HCT116 (cell line): ENCODE data around the gene EIF4E1B. TPM values are rescaled to one million over a fixed set of nuclear protein-coding genes. Genes with fewer than 3 reads are reported as not detected.

Experiments used
- ATAC-seq: fragments of 200-7000 bp; cut with Tn5 transposase; 2 replicates; pipeline ENCODE4 v1.9.1; 2020; ENCODE audit warnings: mild to moderate bottlenecking, moderate library complexity
- BruUV-seq: library from RNA; stranded (reverse); fragments of 400-500 nt; replicated peaks from 2 replicates; lab custom pipeline; 2021; lab: Mats Ljungman, UMichigan
- CTCF ChIA-PET: fragments of 300-600 bp; sonication (Branson Sonifier 250); formaldehyde crosslinking; loops from one replicate; lab custom pipeline; 2021; ENCODE audit warnings: antibody characterized with exemption; lab: Charles Lee
- POLR2A ChIA-PET: fragments of 300-600, 350-600 bp; sonication (Branson Sonifier 250); formaldehyde crosslinking; loops from one replicate; lab custom pipeline; 2021; ENCODE audit warnings: antibody characterized with exemption; lab: Charles Lee
- RAD21 ChIA-PET, 2 experiments: fragments of 300-600 bp; sonication (Branson Sonifier 250); formaldehyde crosslinking; loops; one replicate each; lab custom pipeline; 2023; ENCODE audit warnings: low total read pairs in 2 of 2; ENCODE audit not compliant: uncharacterized antibody in 2 of 2, unreplicated experiment in 2 of 2, low non-redundant PET in 1 of 2; lab: Charles Lee
- DNase-seq: peaks from one replicate; pipeline ENCODE4 v3.0.0-alpha.2; 2010; ENCODE audit warnings: low read depth, low spot score
- H2AFZ ChIP-seq: fragments of 200-600 bp; shearing (Covaris generic), sonication (generic); 2 replicates; pipeline ENCODE4 v1.6.1; 2017; ENCODE audit warnings: low read depth, mixed run types, mixed read lengths, antibody characterized with exemption, low read length; ENCODE audit not compliant: poor library complexity, severe bottlenecking
- H3K27ac ChIP-seq: 2 replicates; pipeline ENCODE4 v1.5.1; 2012; ENCODE audit warnings: low read depth, low read length
- H3K27me3 ChIP-seq: fragments of 200-600 bp; sonication (generic); 2 replicates; pipeline ENCODE4 v1.6.1; 2016; ENCODE audit warnings: mixed run types, low read length, mixed read lengths; ENCODE audit not compliant: insufficient read depth
- H3K36me3 ChIP-seq, 2 experiments: fragments of 200-500 bp in 1 of 2; fragments of 200-600 bp in 1 of 2; sonication (Bioruptor generic) in 1 of 2; sonication (generic) in 1 of 2; 2 replicates each; pipeline versions ENCODE4 v1.5.1 to v1.6.1; 2014 to 2016; ENCODE audit warnings: low read length in 2 of 2, inconsistent platforms in 1 of 2, mixed read lengths in 1 of 2, mixed run types in 1 of 2; ENCODE audit not compliant: insufficient read depth in 2 of 2, control insufficient read depth in 1 of 2
- H3K4me1 ChIP-seq, 2 experiments: fragments of 200-600 bp in 1 of 2; sonication (generic) in 1 of 2; 2 replicates each; pipeline versions ENCODE4 v1.5.1 to v1.6.1; 2012 to 2017; ENCODE audit warnings: low read length in 2 of 2, inconsistent platforms in 1 of 2, mild to moderate bottlenecking in 1 of 2, mixed read lengths in 1 of 2, mixed run types in 1 of 2, moderate library complexity in 1 of 2; ENCODE audit not compliant: insufficient read depth in 2 of 2, control insufficient read depth in 1 of 2
- H3K4me2 ChIP-seq: fragments of 200-600 bp; sonication (generic); 2 replicates; pipeline ENCODE4 v1.6.1; 2017; ENCODE audit warnings: mixed run types, low read length, mixed read lengths
- H3K4me3 ChIP-seq, 2 experiments: fragments of 200-600 bp in 1 of 2; sonication (generic) in 1 of 2; replicated peaks in 1 of 2; 2 replicates each; pipeline ENCODE4 v1.5.1; 2011 to 2016; ENCODE audit warnings: low read length in 2 of 2, control low read depth in 1 of 2, low read depth in 1 of 2, mild to moderate bottlenecking in 1 of 2, mixed read lengths in 1 of 2, mixed run types in 1 of 2
- H3K79me2 ChIP-seq: fragments of 200-600 bp; sonication (generic); 2 replicates; pipeline ENCODE4 v1.6.1; 2017; ENCODE audit warnings: mild to moderate bottlenecking, mixed run types, low read length, moderate library complexity, mixed read lengths; ENCODE audit not compliant: insufficient read depth
- H3K9ac ChIP-seq: fragments of 200-600 bp; sonication (generic); 2 replicates; pipeline ENCODE4 v1.6.1; 2016; ENCODE audit warnings: low read length, mixed read lengths
- H3K9me2 ChIP-seq: fragments of 200-600 bp; sonication (generic), shearing (Covaris generic); 2 replicates; pipeline ENCODE4 v1.6.1; 2017; ENCODE audit warnings: mixed run types, mild to moderate bottlenecking, moderate library complexity; ENCODE audit not compliant: insufficient read depth
- H3K9me3 ChIP-seq, 2 experiments: fragments of 200-500 bp in 1 of 2; fragments of 200-600 bp in 1 of 2; sonication (Bioruptor generic) in 1 of 2; sonication (generic) in 1 of 2; 2 replicates each; pipeline ENCODE4 v1.6.1; 2014 to 2017; ENCODE audit warnings: low read length in 2 of 2, mixed read lengths in 2 of 2, inconsistent platforms in 1 of 2, low read depth in 1 of 2, mild to moderate bottlenecking in 1 of 2, mixed run types in 1 of 2, moderate library complexity in 1 of 2; ENCODE audit not compliant: control insufficient read depth in 1 of 2, insufficient read depth in 1 of 2
- H4K20me1 ChIP-seq: fragments of 200-600 bp; sonication (generic), shearing (Covaris generic); 2 replicates; pipeline ENCODE4 v1.6.1; 2017; ENCODE audit warnings: mixed run types, mild to moderate bottlenecking, moderate library complexity; ENCODE audit not compliant: insufficient read depth
- ATF3 ChIP-seq: IDR thresholded peaks from 2 replicates; pipeline ENCODE4 v1.6.1; 2012
- CBX3 ChIP-seq: IDR thresholded peaks from 2 replicates; pipeline ENCODE4 v1.6.1; 2012; ENCODE audit warnings: low read depth
- CEBPB ChIP-seq: IDR thresholded peaks from 2 replicates; pipeline ENCODE4 v1.6.1; 2012; ENCODE audit warnings: low read depth
- EGR1 ChIP-seq: IDR thresholded peaks from 2 replicates; pipeline ENCODE4 v1.6.1; 2012; ENCODE audit warnings: low read depth
- ELF1 ChIP-seq: IDR thresholded peaks from 2 replicates; pipeline ENCODE4 v1.6.1; 2012; ENCODE audit warnings: low read depth, borderline replicate concordance
- EZH2 ChIP-seq: fragments of 200-600 bp; sonication (generic); IDR thresholded peaks from 2 replicates; pipeline ENCODE4 v1.6.1; 2017; ENCODE audit warnings: antibody characterized with exemption, mixed run types
- EZH2phosphoT487 ChIP-seq: fragments of 200-600 bp; IDR thresholded peaks from 2 replicates; pipeline ENCODE4 v1.6.1; 2018; ENCODE audit warnings: antibody characterized with exemption, borderline replicate concordance
- FOSL1 ChIP-seq: IDR thresholded peaks from 2 replicates; pipeline ENCODE4 v1.6.1; 2012; ENCODE audit warnings: low read depth
- JUND ChIP-seq: IDR thresholded peaks from 2 replicates; pipeline ENCODE4 v1.6.1; 2012
- MAX ChIP-seq: IDR thresholded peaks from 2 replicates; pipeline ENCODE4 v1.6.1; 2012
- POLR2A ChIP-seq: IDR thresholded peaks from 2 replicates; pipeline ENCODE4 v1.7.0; 2011; ENCODE audit warnings: borderline replicate concordance; ENCODE audit not compliant: insufficient read depth, insufficient read length; ENCODE audit errors: extremely low read depth
- POLR2AphosphoS5 ChIP-seq: IDR thresholded peaks from 2 replicates; pipeline ENCODE4 v1.6.1; 2011; ENCODE audit warnings: mild to moderate bottlenecking, low read depth, low read length, moderate library complexity
- REST ChIP-seq: IDR thresholded peaks from 2 replicates; pipeline ENCODE4 v1.6.1; 2012; ENCODE audit warnings: low read depth
- SIN3A ChIP-seq: IDR thresholded peaks from 2 replicates; pipeline ENCODE4 v1.6.1; 2012; ENCODE audit warnings: low read depth
- SP1 ChIP-seq: IDR thresholded peaks from 2 replicates; pipeline ENCODE4 v1.6.1; 2012; ENCODE audit warnings: low read depth
- SRF ChIP-seq: IDR thresholded peaks from 2 replicates; pipeline ENCODE4 v1.6.1; 2012; ENCODE audit warnings: low read depth
- YY1 ChIP-seq: IDR thresholded peaks from 2 replicates; pipeline ENCODE4 v1.6.1; 2011; ENCODE audit warnings: low read length, low read depth, moderate library complexity, mild to moderate bottlenecking; ENCODE audit not compliant: insufficient replicate concordance; ENCODE audit errors: extremely low read depth
- ZBTB33 ChIP-seq: IDR thresholded peaks from 2 replicates; pipeline ENCODE4 v1.6.1; 2011; ENCODE audit warnings: mild to moderate bottlenecking, low read length, moderate library complexity; ENCODE audit not compliant: insufficient replicate concordance; ENCODE audit errors: extremely low read depth
- ZFX ChIP-seq: fragments of 450-650 bp; IDR thresholded peaks from 2 replicates; pipeline ENCODE4 v1.6.1; 2017
- ZNF274 ChIP-seq: fragments of 200-500 bp; sonication (Bioruptor generic); IDR thresholded peaks from 2 replicates; pipeline ENCODE4 v1.6.1; 2014; ENCODE audit warnings: mild to moderate bottlenecking, low read depth, low read length, inconsistent platforms
- intact Hi-C: fragments of 100-400 bp; cut with micrococcal nuclease; formaldehyde crosslinking; loops from 2 replicates; pipeline ENCODE4 v1.10.0; 2022
- total RNA-seq: library from RNA; stranded (reverse); gene quantifications from one replicate; pipeline ENCODE4 v1.2.1, GENCODE V29; 2021; ENCODE audit not compliant: unreplicated experiment

EIF4E1B gene
- total RNA-seq, 1 experiment from 2014 or later: 0.07 TPM

- no peaks in the 10 kb centered on the region for H3K79me2 ChIP-seq
- H3K9me3 ChIP-seq: no peaks in the 10 kb centered on the region
- H3K27me3 ChIP-seq: no peaks in the 10 kb centered on the region
- H4K20me1 ChIP-seq: no peaks in the 10 kb centered on the region
- no peak overlapping the region for H2AFZ ChIP-seq
- intact Hi-C loops: no loop called here
- H3K4me2 ChIP-seq: no peak overlapping the region
- ChIA-PET RAD21 (no interaction called here), POLR2A (no interaction called here)
- H3K9me2 ChIP-seq: no peaks in the 10 kb centered on the region
- H3K27ac ChIP-seq: no peak overlapping the region
- no peak overlapping the region for H3K4me3 ChIP-seq
- H3K4me1 ChIP-seq: peaks cover 6 to 11% of the 10 kb centered on the region in 2 experiments
- BruUV-seq: no TSS peak
- no peak overlapping the region for H3K9ac ChIP-seq
- no peak for ATAC-seq
- TF ChIP-seq CBX3: no peak
- no peak for TF ChIP-seq ELF1
- no peak for TF ChIP-seq ZNF274
- no peak for TF ChIP-seq EZH2phosphoT487
- no peak for TF ChIP-seq FOSL1
- no peak for TF ChIP-seq ZFX
- TF ChIP-seq POLR2AphosphoS5: no peak
- TF ChIP-seq SIN3A: no peak
- no peak for TF ChIP-seq REST
- TF ChIP-seq CEBPB: no peak
- TF ChIP-seq SP1: no peak
- no peak for TF ChIP-seq ZBTB33
- no peak for TF ChIP-seq POLR2A
- no peak for TF ChIP-seq EZH2
- TF ChIP-seq EGR1: no peak
- no peak for TF ChIP-seq YY1
- no peak for TF ChIP-seq MAX
- TF ChIP-seq SRF: no peak
- TF ChIP-seq JUND: no peak
- TF ChIP-seq ATF3: no peak
- TF ChIP-seq, all 23 proteins: peak for 0
- H3K36me3 ChIP-seq: no peaks in the 10 kb centered on the region
- CTCF ChIA-PET: interaction anchor here (1.9 kb wide), 1 partner anchor 11 kb away, joined by 5 read pairs; no protein-coding TSS in a partner anchor
- no peak for DNase-seq
Observed at GRCh38 chr5:176671399-176671798, 40.9 kb downstream of the EIF4E1B start.
